ENCODE results near the gene RPS17.

- TF ChIP-seq CTCF (IDR thresholded peaks at IDR 0.05) (no peak), POLR2AphosphoS5 (IDR thresholded peaks at IDR 0.05) (no peak), EP300 (IDR thresholded peaks at IDR 0.05) (no peak), POLR2A (IDR thresholded peaks at IDR 0.05) (no peak)
Observed at GRCh38 chr15:82554351-82554750, 14.1 kb upstream of the RPS17 start.

Data from sigmoid colon (tissue), 4 donors.